Measurements from ENCODE around the gene ZNF451. TPM values are rescaled to one million over a fixed set of nuclear protein-coding genes. Genes with fewer than 3 reads are reported as not detected.

ZNF451 gene
- total and polyA plus RNA-seq, 9 donors, result 11.8 to 65.9 (median 56.5) TPM

GRCh38 chr6:57210060-57210459 lies 120.1 kb downstream of the ZNF451 start:
- intact Hi-C loops (cut with DNase I), result loop anchor here in 1 of 4 donors (10.0 kb wide), 1 partner anchor 105 kb away; the partner anchor contains the start of gene PRIM2
- Histone ChIP-seq H3K27me3 (no peaks in the 10 kb centered on the region), H3K4me3 (no peak overlapping the region), H3K27ac (no peak overlapping the region), H3K4me1 (ENCODE audit: insufficient read depth) (no peaks in the 10 kb centered on the region), H3K9me3 (no peaks in the 10 kb centered on the region), H3K36me3 (no peaks in the 10 kb centered on the region)
- TF ChIP-seq, protein P1, sequence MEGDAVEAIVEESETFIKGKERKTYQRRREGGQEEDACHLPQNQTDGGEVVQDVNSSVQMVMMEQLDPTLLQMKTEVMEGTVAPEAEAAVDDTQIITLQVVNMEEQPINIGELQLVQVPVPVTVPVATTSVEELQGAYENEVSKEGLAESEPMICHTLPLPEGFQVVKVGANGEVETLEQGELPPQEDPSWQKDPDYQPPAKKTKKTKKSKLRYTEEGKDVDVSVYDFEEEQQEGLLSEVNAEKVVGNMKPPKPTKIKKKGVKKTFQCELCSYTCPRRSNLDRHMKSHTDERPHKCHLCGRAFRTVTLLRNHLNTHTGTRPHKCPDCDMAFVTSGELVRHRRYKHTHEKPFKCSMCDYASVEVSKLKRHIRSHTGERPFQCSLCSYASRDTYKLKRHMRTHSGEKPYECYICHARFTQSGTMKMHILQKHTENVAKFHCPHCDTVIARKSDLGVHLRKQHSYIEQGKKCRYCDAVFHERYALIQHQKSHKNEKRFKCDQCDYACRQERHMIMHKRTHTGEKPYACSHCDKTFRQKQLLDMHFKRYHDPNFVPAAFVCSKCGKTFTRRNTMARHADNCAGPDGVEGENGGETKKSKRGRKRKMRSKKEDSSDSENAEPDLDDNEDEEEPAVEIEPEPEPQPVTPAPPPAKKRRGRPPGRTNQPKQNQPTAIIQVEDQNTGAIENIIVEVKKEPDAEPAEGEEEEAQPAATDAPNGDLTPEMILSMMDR (IDR thresholded peaks at IDR 0.05), result no peak
- TF ChIP-seq EP300 (IDR thresholded peaks at IDR 0.05), result no peak
- TF ChIP-seq POLR2A (IDR thresholded peaks at IDR 0.05), result no peak
- WGBS, 3 donors, result 96 to 98% (median 97%) methylated on average over 5 of the region's 5 CpGs
- DNase-seq, result no peak

GRCh38 chr6:57215260-57215659 lies 125.3 kb downstream of the ZNF451 start:
- H3K4me3 ChIP-seq, result no peak overlapping the region

GRCh38 chr6:57216235-57217101 lies 126.5 kb downstream of the ZNF451 start:
- H3K27ac ChIP-seq, result no peak overlapping the region
- H3K27me3 ChIP-seq, result no peaks in the 10 kb centered on the region
- 58 to 72% (median 61%) methylated on average over 7 of the region's 7 CpGs for WGBS, 3 donors
- no peaks in the 10 kb centered on the region for H3K36me3 ChIP-seq
- intact Hi-C loops (cut with DNase I), result loop anchor here in 1 of 4 donors (10.0 kb wide), 1 partner anchor 98 kb away; the partner anchor contains the start of gene PRIM2
- H3K9me3 ChIP-seq, result no peaks in the 10 kb centered on the region
- peaks cover 1% of the 10 kb centered on the region for H3K4me1 ChIP-seq (ENCODE audit: insufficient read depth)
- H3K4me3 ChIP-seq, result no peak overlapping the region
- TF ChIP-seq, protein P1 (IDR thresholded peaks at IDR 0.05), result no peak
- no peak for TF ChIP-seq EP300 (IDR thresholded peaks at IDR 0.05)
- no peak for TF ChIP-seq POLR2A (IDR thresholded peaks at IDR 0.05)
- no peak for DNase-seq

More at GRCh38 chr6:57215260-57215659, 125.3 kb downstream of the ZNF451 start:
- Histone ChIP-seq H3K4me1 (ENCODE audit: insufficient read depth) (peaks cover 1% of the 10 kb centered on the region), H3K36me3 (no peaks in the 10 kb centered on the region), H3K27ac (no peak overlapping the region), H3K9me3 (no peaks in the 10 kb centered on the region), H3K27me3 (no peaks in the 10 kb centered on the region)
- 93 to 99% (median 94%) methylated on average over 1 of the region's 1 CpG for WGBS, 3 donors
- no peak for DNase-seq
- intact Hi-C loops (cut with DNase I), result loop anchor here in 1 of 4 donors (10.0 kb wide), 1 partner anchor 100 kb away; the partner anchor contains the start of gene PRIM2
- TF ChIP-seq POLR2A (IDR thresholded peaks at IDR 0.05) (no peak), EP300 (IDR thresholded peaks at IDR 0.05) (no peak)
- TF ChIP-seq, protein P1 (IDR thresholded peaks at IDR 0.05), result no peak

- no peak overlapping the region for H3K4me3 ChIP-seq
- H3K36me3 ChIP-seq, result no peaks in the 10 kb centered on the region
- no peak for DNase-seq
- intact Hi-C loops (cut with DNase I), result loop anchor here in 1 of 4 donors (10.0 kb wide), 1 partner anchor 98 kb away; the partner anchor contains the start of gene PRIM2
- no peaks in the 10 kb centered on the region for H3K27me3 ChIP-seq
- WGBS, 3 donors, result 95 to 98% (median 95%) methylated on average over 11 of the region's 11 CpGs
- no peak overlapping the region for H3K27ac ChIP-seq
- TF ChIP-seq EP300 (IDR thresholded peaks at IDR 0.05) (no peak), POLR2A (IDR thresholded peaks at IDR 0.05) (no peak)
- TF ChIP-seq, protein P1 (IDR thresholded peaks at IDR 0.05), result no peak
- no peaks in the 10 kb centered on the region for H3K9me3 ChIP-seq
- peaks cover 1% of the 10 kb centered on the region for H3K4me1 ChIP-seq (ENCODE audit: insufficient read depth)
These were observed 127.3 kb downstream of the ZNF451 start for GRCh38 chr6:57217270-57217669.

Other genes starting within 250 kb of the ZNF451 start
- 1 to 10 TPM; 1.3 to 3.2 (median 2.1) TPM for gene BEND6, start 135.1 kb upstream of the ZNF451 start, total RNA-seq
- gene BEND6, start 135.1 kb upstream of the ZNF451 start, polyA plus RNA-seq, result 1 to 10 TPM; 2.2 to 5.2 TPM
- 10 to 100 TPM in 6 of 7 donors, 1 to 10 TPM in 1; 6.4 to 34.4 (median 20.5) TPM for gene KIAA1586, start 43.5 kb upstream of the ZNF451 start, total RNA-seq
- 1 to 10 TPM; 6.8 to 9.4 TPM for gene KIAA1586, start 43.5 kb upstream of the ZNF451 start, polyA plus RNA-seq
- gene BAG2, start 82.1 kb downstream of the ZNF451 start, total RNA-seq, result 10 to 100 TPM in 5 of 7 donors, 1 to 10 TPM in 2; 9.4 to 18.2 (median 13.6) TPM
- 10 to 100 TPM in 1 of 2 donors, 1 to 10 TPM in 1; 9.6 to 13.4 TPM for gene BAG2, start 82.1 kb downstream of the ZNF451 start, polyA plus RNA-seq
- gene RAB23, start 132.1 kb downstream of the ZNF451 start, total RNA-seq, result 10 to 100 TPM; 14.2 to 24.7 (median 15.8) TPM
- gene RAB23, start 132.1 kb downstream of the ZNF451 start, polyA plus RNA-seq, result 10 to 100 TPM; 16.7 to 31.0 TPM
- gene PRIM2, start 227.4 kb downstream of the ZNF451 start, total RNA-seq, result 10 to 100 TPM in 4 of 7 donors, 1 to 10 TPM in 3; 8.9 to 12.0 (median 10.8) TPM
- 1 to 10 TPM; 5.9 to 7.6 TPM for gene PRIM2, start 227.4 kb downstream of the ZNF451 start, polyA plus RNA-seq

All from ovary (tissue), 9 donors.